NCI-H1092 treated with DMSO at 0.1 percent for 48 hours (cell line): Measurements from ENCODE around the gene NAV2.

ENCODE experiments used
- DNase-seq: peaks from one replicate; lab custom pipeline; 2025; lab: John Stamatoyannopoulos, UW

NAV2 gene

DNA sequence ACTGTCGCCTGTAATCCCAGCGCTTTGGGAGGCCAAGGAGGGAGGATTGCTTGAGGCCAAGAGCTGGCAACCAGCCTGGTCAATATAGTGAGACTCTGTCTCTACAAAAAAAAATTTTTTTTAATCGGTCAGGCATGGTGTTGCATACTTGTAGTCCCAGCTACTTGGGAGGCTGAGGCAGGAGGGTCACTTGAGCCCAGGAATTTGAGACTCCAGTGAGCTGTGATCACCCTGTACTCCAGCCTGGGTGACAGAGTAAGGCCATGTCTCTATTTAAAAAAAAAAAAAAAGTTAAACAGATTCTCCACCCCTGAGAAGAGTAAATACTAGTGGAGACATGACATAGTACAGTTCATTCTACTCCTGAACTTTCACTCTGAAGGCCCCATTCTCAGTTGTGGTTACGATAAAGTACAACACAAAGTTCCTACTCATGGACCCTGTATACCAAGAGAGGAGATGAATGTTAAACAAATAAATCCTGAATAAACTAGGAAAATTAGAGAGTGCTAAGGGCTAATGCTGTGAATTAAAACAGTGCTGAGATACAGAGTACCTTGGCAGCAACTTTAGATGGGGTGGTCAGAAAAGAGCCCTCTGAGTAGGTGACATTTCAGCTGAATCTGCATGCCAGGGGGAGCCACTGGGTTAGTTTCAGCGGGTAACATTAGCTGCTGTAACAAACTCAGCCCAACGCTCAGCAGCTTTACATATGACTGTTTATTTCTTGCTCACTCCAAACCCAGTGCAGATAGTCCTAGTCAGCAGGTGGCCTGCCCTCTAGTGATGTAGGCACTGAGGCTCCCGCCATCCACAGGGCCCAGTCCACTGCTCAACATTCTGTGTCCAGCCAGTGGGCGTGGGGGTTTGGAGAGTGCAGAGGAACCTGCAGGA, 372.5 kb downstream of the NAV2 start:
- no peak for DNase-seq

DNA sequence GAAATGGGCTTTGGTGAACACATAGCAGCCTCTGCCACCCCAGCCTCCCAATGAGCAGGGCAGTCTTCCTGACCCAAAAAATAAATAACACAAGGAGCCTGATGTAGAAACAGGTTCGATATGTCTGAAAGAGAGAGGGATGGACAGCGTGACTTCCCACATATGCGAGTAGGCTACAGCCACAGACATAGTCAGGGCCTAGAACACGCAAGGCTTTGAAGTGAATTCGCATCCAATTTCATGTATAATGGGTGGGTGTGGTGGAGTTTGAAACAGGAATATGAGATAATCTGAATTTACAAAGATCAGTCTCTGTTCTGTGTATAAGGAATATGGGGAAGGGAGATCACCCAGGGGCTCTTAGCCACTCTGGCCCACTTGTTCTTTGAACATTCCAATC, 373.3 kb downstream of the NAV2 start:
- DNase-seq: no peak

GRCh38 chr11:20087118-20087521, 374.5 kb downstream of the NAV2 start:
- DNase-seq: no peak

- DNase-seq: no peak
These were observed 376.0 kb downstream of the NAV2 start for GRCh38 chr11:20088397-20089225.

DNA sequence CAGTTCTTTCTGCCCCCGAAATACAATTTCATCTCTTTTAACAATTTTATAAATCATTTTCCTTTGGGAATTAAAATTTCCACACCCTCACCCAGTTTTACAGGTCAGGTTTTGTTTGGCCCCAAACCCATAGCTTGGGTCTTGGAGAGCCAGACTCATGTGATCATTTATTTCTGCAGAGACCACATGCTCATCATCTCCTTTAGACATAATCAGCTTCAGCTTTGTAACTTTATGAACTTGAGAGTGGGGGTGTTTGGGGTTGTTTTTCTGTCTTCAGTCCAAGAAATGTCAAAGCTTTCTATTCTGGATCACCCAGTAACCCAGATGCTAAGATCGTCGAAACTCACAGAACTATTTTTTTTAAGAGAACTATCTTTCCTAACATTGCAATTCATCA, 376.7 kb downstream of the NAV2 start:
- no peak for DNase-seq

GRCh38 chr11:20089796-20090653, 377.4 kb downstream of the NAV2 start:
- DNase-seq: peak; percentile 80

- DNase-seq: peak; percentile 69
These were observed 378.2 kb downstream of the NAV2 start for GRCh38 chr11:20090654-20091374.

DNA sequence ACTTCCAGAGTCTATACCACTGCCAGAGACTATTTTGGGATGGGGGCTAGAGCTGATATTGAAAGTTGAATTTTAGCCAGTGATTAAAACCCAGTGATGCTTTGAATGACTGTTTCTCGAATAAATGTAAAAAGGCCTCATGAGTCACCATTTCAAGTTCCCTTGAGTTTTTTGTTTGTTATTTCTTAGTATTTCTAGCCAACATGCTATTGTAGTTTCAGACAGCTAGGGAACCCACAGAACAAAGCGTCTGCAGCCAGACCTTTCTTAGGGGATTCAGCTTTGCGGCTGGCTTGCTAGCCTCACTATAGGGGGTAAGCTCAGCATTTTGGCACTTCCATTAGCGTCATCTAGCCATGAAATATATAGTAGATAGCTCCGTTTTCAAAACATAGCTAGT, 381.1 kb downstream of the NAV2 start:
- no peak for DNase-seq

GRCh38 chr11:20095189-20095588, 382.6 kb downstream of the NAV2 start:
- no peak for DNase-seq

DNA sequence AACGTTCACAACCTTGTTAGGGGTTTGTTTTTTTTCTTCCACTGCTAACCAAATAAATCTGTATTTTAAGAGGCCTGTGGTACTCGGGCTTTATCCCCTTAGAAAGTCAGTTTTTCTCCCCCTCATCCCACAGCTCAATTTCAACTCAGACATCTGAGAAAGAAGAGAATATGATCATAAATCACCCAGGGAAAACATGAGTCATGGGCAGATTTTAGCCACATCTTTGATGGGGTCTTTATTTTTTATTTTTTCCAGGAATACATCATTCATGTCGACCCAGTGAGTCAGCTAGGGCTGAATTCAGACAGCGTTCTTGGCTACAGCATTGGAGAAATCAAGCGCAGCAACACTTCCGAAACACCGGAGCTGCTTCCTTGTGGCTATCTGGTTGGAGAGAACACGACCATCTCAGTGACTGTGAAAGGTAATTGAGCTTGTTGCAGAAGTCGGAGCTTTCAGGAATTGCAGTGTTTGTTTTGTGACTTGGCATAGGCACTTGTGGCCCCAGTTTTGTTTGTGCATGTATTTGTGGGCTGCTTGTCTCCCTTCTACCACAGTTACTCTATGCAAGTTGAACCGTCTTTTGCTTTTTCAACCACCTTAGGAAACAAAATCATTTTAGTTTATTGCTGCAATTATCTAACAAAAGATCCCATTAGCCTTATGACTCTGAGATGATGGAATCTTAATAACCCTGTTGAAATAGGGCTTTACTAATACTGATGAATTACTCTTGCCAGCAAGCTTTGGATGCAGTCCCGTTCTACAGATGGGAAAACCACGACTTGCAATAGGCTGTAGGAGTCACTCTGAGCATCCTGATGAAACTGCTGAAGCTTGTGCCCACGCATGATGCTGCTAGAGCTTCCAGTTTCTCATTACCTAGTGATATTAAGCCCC, 384.9 kb downstream of the NAV2 start:
- DNase-seq: peak; percentile 24

- DNase-seq: no peak
These were observed 386.9 kb downstream of the NAV2 start for GRCh38 chr11:20099527-20099926.

DNA sequence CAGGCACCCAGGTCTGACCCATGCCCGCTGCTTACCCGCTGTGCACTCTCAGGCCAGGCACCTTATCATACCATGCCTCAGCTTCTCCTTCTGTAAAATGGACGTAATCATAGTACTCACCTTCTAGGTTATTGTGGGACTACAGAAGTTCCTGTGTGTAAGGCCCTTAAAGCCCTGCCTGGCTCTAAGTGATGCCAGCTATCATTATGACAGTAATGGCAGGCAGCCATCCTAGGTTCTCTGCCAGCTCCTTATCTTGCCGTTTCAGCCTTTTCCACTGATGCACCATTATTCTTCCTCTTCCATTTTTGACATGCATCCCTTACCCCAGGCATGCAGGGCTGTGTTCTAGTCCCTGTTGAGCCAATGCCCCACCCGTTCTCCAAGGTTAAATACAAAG, 389.8 kb downstream of the NAV2 start:
- no peak for DNase-seq

- no peak for DNase-seq
These were observed 390.6 kb downstream of the NAV2 start for GRCh38 chr11:20103281-20103680.

DNA sequence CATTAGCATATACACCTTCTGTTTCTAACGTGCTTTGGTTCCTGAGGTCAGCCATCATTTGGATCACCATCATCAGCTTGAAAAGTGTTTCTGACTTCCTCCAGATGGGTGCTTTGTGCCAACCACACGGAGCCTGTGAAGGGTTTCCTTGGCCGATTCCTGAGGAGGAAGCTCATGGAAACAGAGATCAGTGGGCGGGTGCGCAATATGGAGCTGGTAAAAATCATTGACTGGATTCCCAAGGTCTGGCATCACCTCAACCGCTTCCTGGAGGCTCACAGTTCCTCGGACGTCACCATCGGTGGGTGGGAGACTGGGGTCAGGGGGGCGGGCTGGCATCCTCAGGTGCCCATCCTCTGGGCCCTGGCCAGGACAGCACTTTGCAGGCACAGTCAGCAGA, 392.8 kb downstream of the NAV2 start:
- no peak for DNase-seq

- no peak for DNase-seq
These were observed 397.3 kb downstream of the NAV2 start for GRCh38 chr11:20109731-20110445.

GRCh38 chr11:20110908-20111669, 398.5 kb downstream of the NAV2 start:
- peak; percentile 74 for DNase-seq

- DNase-seq: no peak
These were observed 399.2 kb downstream of the NAV2 start for GRCh38 chr11:20111871-20112270.

- DNase-seq: peak; percentile 18
These were observed 399.9 kb downstream of the NAV2 start for GRCh38 chr11:20112291-20113148.
